Heart right ventricle (tissue), 16 donors: ENCODE data around the gene FAM221A. TPM values are rescaled to one million over a fixed set of nuclear protein-coding genes. Genes with fewer than 3 reads are reported as not detected.

ENCODE experiments used
- ATAC-seq, 8 donors: fragments of 200-7000 bp; cut with Tn5 transposase; one replicate each; pipeline ENCODE4 v1.9.1; 2020; ENCODE audit warnings: mild to moderate bottlenecking in 8 of 8, moderate library complexity in 8 of 8, moderate number of reproducible peaks in 1 of 8
- DNase-seq, 2 donors: peaks; one replicate each; pipeline ENCODE4 v3.0.0-alpha.2; 2020
- H3K27ac ChIP-seq, 10 donors: fragments of 200-600 bp; sonication (generic) in 2 of 10; one replicate each; pipeline versions ENCODE4 v1.5.0 to v1.8.0; 2020 to 2022; ENCODE audit warnings: mild to moderate bottlenecking in 3 of 10
- H3K27me3 ChIP-seq, 7 donors: fragments of 200-600 bp; one replicate each; pipeline ENCODE4 v1.8.0; 2021 to 2022; ENCODE audit warnings: mild to moderate bottlenecking in 2 of 7
- H3K36me3 ChIP-seq, 9 donors: fragments of 200-600 bp; sonication (generic) in 1 of 9; one replicate each; pipeline versions ENCODE4 v1.5.0 to v1.8.0; 2020 to 2022; ENCODE audit warnings: mild to moderate bottlenecking in 2 of 9
- H3K4me1 ChIP-seq, 9 donors: fragments of 200-600 bp; sonication (generic) in 1 of 9; one replicate each; pipeline versions ENCODE4 v1.5.0 to v1.8.0; 2020 to 2022; ENCODE audit warnings: mild to moderate bottlenecking in 4 of 9
- H3K4me3 ChIP-seq, 10 donors: fragments of 200-600 bp; sonication (generic) in 2 of 10; one replicate each; pipeline versions ENCODE4 v1.5.0 to v1.8.0; 2020 to 2022; ENCODE audit warnings: mild to moderate bottlenecking in 7 of 10, moderate library complexity in 2 of 10
- H3K9me3 ChIP-seq, 11 donors: fragments of 200-600 bp in 10 of 11; sonication (generic) in 2 of 11; one replicate each; pipeline versions ENCODE4 v1.5.0 to v1.8.0; 2013 to 2022; ENCODE audit warnings: mild to moderate bottlenecking in 2 of 11, control low read depth in 1 of 11, moderate library complexity in 1 of 11
- WGBS, 2 donors: extraction: QIAGEN DNeasy Blood & Tissue Kit; methylation state at CpG; one replicate each; pipeline ENCODE4 v1.1.7; 2013; ENCODE audit warnings: inconsistent platforms in 1 of 2; 5-methylcytosine and 5-hydroxymethylcytosine counted together
- intact Hi-C, 10 donors: fragments of 100-400 bp; cut with DNase I; formaldehyde crosslinking; loops; one replicate each; pipeline versions ENCODE4 v1.11.1 to v1.14.2; 2022
- long read RNA-seq, 3 donors: library from polyadenylated mRNA; unstranded; transcript quantifications; one replicate each; pipeline ENCODE4 v2.0.0, GENCODE V29; 2020 to 2021
- polyA plus RNA-seq, 2 donors: library from polyadenylated mRNA; stranded (reverse); fragments of 200-250 nt; gene quantifications; one replicate each; pipeline ENCODE4 v1.2.3, GENCODE V29; 2013
- total RNA-seq, 10 donors: library from RNA; stranded (reverse); fragmentation: NEBNext Ultra II Directional in 3 of 10; extraction: Animal tissue kit (Norgen Biotek cat#: 25700) in 3 of 10; gene quantifications; one replicate each; pipeline versions ENCODE4 v1.2.1 to v1.2.4, GENCODE V29; 2021 to 2023
- TF ChIP-seq, protein P1 (sequence below), 9 donors: fragments of 200-600 bp; sonication (generic) in 2 of 9; IDR thresholded peaks; one replicate each; pipeline versions ENCODE4 v1.5.0 to v1.8.0; 2021 to 2022; ENCODE audit warnings: antibody characterized with exemption in 9 of 9, mild to moderate bottlenecking in 5 of 9, moderate library complexity in 1 of 9
- donor health status: Arrhythmogenic right ventricular cardiomyopathy.
- donor health status: ischemic (EF 13 %, LVEDD 7.1; RV severe dilation, severe dysfunction).
- donor health status: healthy with polysubstance abuse.
- donor health status: DM: no; HTN: yes; CAD: no.
- donor health status: DM: no; HTN: no; CAD: no.
- donor health status: ischemic (EF 25% LVEDD 6.9; RV normal size, moderate dysfunction).
- donor health status: ischemic (EF 25% LVEDD 5.7; RV mildly dilated, moderate dysfunction).
- donor health status: healthy.
- donor health status: DM: yes; HTN: yes; CAD: no.
- donor health status: Ischemic cardiomyopathy.
- donor health status: ischemic (EF 35%, LVEDD 5.7; RV mildly dilated, moderate dysfunction).
- donor health status: nonischemic (EF 11% LVEDD 7.7; RV severe dilation, severe dysfunction).
- donor health status: DM: yes; HTN: yes; CAD: no.
- donor health status: PGD.
- donor health status: ischemic (EF 29% LVEDD 5.4; RV normal size, mild dysfunction).
- donor health status: nonischemic (EF 23%, LVEDD 6.1; RV moderate dilation, normal function).

The FAM221A gene, protein sequence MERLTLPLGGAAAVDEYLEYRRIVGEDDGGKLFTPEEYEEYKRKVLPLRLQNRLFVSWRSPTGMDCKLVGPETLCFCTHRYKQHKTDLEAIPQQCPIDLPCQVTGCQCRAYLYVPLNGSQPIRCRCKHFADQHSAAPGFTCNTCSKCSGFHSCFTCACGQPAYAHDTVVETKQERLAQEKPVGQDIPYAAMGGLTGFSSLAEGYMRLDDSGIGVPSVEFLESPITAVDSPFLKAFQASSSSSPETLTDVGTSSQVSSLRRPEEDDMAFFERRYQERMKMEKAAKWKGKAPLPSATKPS
- total RNA-seq (1 to 10 TPM; 1.4 to 5.8 (median 4.2) TPM), polyA plus RNA-seq (1 to 10 TPM; 4.1 to 6.8 TPM)
- long read RNA-seq, donor 1, partial matches to known transcripts, result 0 of 8 reads
- long read RNA-seq, donor 1, other reads (novel, unspliced or antisense), result 2 of 8 reads
- long read RNA-seq, donor 2, partial matches to known transcripts, result 0 of 4 reads
- long read RNA-seq, donor 2, other reads (novel, unspliced or antisense), result 1 of 4 reads
- long read RNA-seq, donor 3, partial matches to known transcripts, result 1 of 11 reads
- long read RNA-seq, donor 3, other reads (novel, unspliced or antisense), result 1 of 11 reads

DNA sequence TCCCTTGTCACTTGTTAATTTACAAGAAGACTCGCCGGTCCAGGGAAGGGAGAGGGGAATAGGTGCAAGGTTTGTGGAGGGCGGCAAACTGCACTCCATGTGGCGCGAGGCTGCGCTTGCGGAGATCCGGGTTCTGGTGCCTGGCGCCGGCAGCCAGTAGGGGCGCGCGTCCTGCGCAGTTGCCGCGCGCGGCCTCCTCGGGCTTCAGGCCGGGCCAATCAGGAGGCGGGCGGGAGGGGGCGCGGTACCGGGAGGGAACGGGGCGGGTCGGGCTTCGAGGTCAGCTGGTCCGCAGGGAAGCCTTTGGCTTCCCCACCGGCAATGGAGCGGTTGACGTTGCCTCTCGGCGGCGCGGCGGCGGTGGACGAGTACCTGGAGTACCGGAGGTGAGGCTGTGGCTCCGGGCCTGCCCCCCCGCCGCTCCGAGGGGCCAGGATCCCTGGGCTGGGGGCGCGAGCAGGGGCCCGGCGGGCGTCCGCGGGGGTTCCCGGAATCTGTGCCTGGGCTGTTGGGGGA, at the start of gene FAM221A:
Gene FAM221A (plus strand): TSS at position 302 of the 516 bp plus-strand sequence. CDS start 20 bp downstream, at position 322.
- Histone ChIP-seq H3K4me3 (peak within 1 kb of the TSS; percentile 63 to 94 (median 77)), H3K9me3 (peaks cover 0 to 6% (median 0%) of the 10 kb centered on the region in 11 donors), H3K4me1 (peaks cover 0 to 12% (median 7%) of the 10 kb centered on the region in 9 donors), H3K27me3 (no peaks in the 10 kb centered on the region), H3K36me3 (peaks cover 0 to 12% (median 0%) of the 10 kb centered on the region in 9 donors), H3K27ac (peak within 1 kb of the TSS; percentile 26 to 86 (median 80))
- TF ChIP-seq, protein P1, sequence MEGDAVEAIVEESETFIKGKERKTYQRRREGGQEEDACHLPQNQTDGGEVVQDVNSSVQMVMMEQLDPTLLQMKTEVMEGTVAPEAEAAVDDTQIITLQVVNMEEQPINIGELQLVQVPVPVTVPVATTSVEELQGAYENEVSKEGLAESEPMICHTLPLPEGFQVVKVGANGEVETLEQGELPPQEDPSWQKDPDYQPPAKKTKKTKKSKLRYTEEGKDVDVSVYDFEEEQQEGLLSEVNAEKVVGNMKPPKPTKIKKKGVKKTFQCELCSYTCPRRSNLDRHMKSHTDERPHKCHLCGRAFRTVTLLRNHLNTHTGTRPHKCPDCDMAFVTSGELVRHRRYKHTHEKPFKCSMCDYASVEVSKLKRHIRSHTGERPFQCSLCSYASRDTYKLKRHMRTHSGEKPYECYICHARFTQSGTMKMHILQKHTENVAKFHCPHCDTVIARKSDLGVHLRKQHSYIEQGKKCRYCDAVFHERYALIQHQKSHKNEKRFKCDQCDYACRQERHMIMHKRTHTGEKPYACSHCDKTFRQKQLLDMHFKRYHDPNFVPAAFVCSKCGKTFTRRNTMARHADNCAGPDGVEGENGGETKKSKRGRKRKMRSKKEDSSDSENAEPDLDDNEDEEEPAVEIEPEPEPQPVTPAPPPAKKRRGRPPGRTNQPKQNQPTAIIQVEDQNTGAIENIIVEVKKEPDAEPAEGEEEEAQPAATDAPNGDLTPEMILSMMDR (IDR thresholded peaks at IDR 0.05), result peak; percentile 68 to 89 (median 80)
- WGBS, 2 donors, result 0 to 1% methylated on average over 48 to 53 of the region's 53 CpGs
- DNase-seq (peak; percentile 89 to 91), ATAC-seq (peak; percentile 98 to 100 (median 99))
- intact Hi-C loops, result loop anchor here in 7 of 10 donors (1.0 to 10.0 kb wide), 4 partner anchors 83 to 85 kb away; partner anchors contain the start of gene CCDC126 (in 7 of the 7)

DNA sequence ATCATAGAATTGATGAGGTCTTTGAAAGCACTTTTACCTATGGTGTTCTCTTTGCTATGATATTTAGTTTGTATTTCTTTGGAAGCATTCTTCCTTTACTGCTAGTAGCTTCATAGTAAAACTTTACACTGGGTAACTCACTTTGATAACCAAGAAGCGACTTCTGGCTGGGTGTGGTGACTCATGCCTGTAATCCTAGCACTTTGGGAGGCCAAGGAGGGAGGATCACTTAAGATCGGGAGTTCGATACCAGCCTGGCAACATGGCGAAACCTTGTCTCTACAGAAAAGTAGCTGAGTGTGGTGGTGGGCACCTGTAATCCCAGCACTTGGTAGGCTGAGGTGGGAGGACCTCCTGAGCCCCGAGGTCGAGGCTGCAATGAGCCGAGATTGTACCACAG, 46.6 kb upstream of the FAM221A start:
- DNase-seq, result no peak
- Histone ChIP-seq H3K27me3 (no peaks in the 10 kb centered on the region), H3K9me3 (no peaks in the 10 kb centered on the region), H3K4me3 (no peak overlapping the region), H3K36me3 (peaks cover 0 to 10% (median 0%) of the 10 kb centered on the region in 9 donors), H3K4me1 (no peaks in the 10 kb centered on the region), H3K27ac (no peak overlapping the region)
- TF ChIP-seq, protein P1 (IDR thresholded peaks at IDR 0.05), result no peak
- 95% methylated on average over 7 of the region's 7 CpGs for WGBS, 2 donors
- intact Hi-C loops, result no loop called here
- ATAC-seq, result no peak

DNA sequence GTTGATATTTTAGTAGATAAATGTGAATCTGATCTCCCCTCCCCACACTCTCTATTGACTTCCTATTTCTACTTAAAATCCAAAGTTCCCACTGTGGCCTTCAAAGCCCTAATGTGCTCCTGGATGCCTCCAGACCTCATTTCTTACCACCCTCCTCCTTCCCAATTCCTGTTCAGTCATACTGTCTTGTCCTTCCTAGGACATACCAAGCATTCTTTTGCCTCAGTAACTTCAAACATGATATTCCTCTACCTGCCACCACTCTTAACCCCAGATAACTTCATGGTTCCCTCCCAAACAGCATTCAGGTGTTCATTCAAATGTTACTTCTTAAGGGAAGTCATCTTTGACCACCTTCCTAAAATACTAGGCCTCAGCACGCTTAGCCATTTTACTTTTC, 34.2 kb upstream of the FAM221A start:
- WGBS, 2 donors, result 95 to 97% methylated on average over 1 of the region's 1 CpG

DNA sequence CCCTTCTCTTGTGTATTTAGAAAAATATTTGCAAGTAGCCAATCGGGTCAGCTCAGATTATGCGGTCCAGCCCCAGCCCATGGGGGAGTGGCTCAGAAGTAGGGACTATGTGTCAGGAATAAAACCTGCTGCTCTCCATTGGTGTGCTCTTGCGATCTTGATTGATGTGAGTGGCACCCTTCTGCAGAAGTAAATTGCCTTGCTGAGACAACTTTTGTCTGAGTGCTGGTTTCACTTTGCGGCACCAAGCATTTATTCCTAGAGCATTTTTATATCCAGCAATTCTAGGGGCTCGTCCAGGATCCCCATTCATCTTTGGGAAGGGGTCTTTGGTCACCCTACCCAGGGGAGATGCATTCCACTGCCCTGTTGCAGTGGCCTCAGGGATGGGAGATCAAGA, 26.1 kb upstream of the FAM221A start:
- ATAC-seq, result no peak
- TF ChIP-seq, protein P1 (IDR thresholded peaks at IDR 0.05), result no peak
- H3K9me3 ChIP-seq, result peaks cover 0 to 47% (median 18%) of the 10 kb centered on the region in 11 donors

More for the DNA sequence above, 34.2 kb upstream of the FAM221A start:
- TF ChIP-seq, protein P1 (IDR thresholded peaks at IDR 0.05), result no peak
- no peaks in the 10 kb centered on the region for H3K27me3 ChIP-seq
- no peak overlapping the region for H3K27ac ChIP-seq
- peaks cover 0 to 4% (median 0%) of the 10 kb centered on the region in 9 donors for H3K36me3 ChIP-seq
- DNase-seq, result no peak
- H3K9me3 ChIP-seq, result no peaks in the 10 kb centered on the region
- intact Hi-C loops, result no loop called here
- H3K4me1 ChIP-seq, result no peaks in the 10 kb centered on the region
- no peak overlapping the region for H3K4me3 ChIP-seq
- no peak for ATAC-seq

More for the DNA sequence above, 26.1 kb upstream of the FAM221A start:
- intact Hi-C loops, result no loop called here
- H3K27me3 ChIP-seq, result no peaks in the 10 kb centered on the region
- H3K4me3 ChIP-seq, result no peak overlapping the region
- H3K4me1 ChIP-seq, result no peaks in the 10 kb centered on the region
- no peak overlapping the region for H3K27ac ChIP-seq
- H3K36me3 ChIP-seq, result no peaks in the 10 kb centered on the region
- no peak for DNase-seq
- WGBS, 2 donors, result 87 to 90% methylated on average over 5 of the region's 5 CpGs
